SK-N-SH (cell line): ENCODE data around the gene CFAP210. TPM values are rescaled to one million over a fixed set of nuclear protein-coding genes. Genes with fewer than 3 reads are reported as not detected.
"Not testable (repeated sequence)": the region's sequence is repeated elsewhere in the genome, so short reads cannot be mapped to it uniquely, and the experiment has no call there.

Source experiments
- CTCF ChIA-PET: fragments of 300-600, 350-600 bp; formaldehyde crosslinking; extraction: SDS; loops from one replicate; lab custom pipeline; 2021; lab: Yijun Ruan, JAX
- POLR2A ChIA-PET: fragments of 350-600 bp; sonication (Branson Sonifier 250); formaldehyde crosslinking; extraction: SDS; loops from one replicate; lab custom pipeline; 2020; ENCODE audit warnings: antibody characterized with exemption, inconsistent platforms; lab: Yijun Ruan, JAX
- DNase-seq: peaks from one replicate; pipeline ENCODE4 v3.0.0; 2012
- H2AFZ ChIP-seq: fragments of 200-600 bp; sonication (generic); 2 replicates; pipeline ENCODE4 v1.8.1; 2016; ENCODE audit warnings: antibody characterized with exemption, mild to moderate bottlenecking, low read depth
- H3F3A ChIP-seq: fragments of 200-600 bp; sonication (generic); replicated peaks from 2 replicates; pipeline ENCODE3; 2016; ENCODE audit warnings: antibody characterized with exemption, mild to moderate bottlenecking; ENCODE audit not compliant: insufficient read depth
- H3K27ac ChIP-seq, 2 experiments: fragments of 200-500 bp in 1 of 2; fragments of 200-600 bp in 1 of 2; sonication (Bioruptor generic) in 1 of 2; sonication (generic), shearing (Covaris generic) in 1 of 2; 2 replicates each; pipeline versions ENCODE4 v1.5.1 to v1.6.1; 2014 to 2016; ENCODE audit warnings: low read depth in 2 of 2, inconsistent platforms in 1 of 2, low read length in 1 of 2, mild to moderate bottlenecking in 1 of 2, mixed read lengths in 1 of 2
- H3K27me3 ChIP-seq: fragments of 200-600 bp; sonication (generic), shearing (Covaris generic); 2 replicates; pipeline ENCODE4 v1.6.1; 2016; ENCODE audit warnings: mixed run types; ENCODE audit not compliant: insufficient read depth
- H3K36me3 ChIP-seq, 2 experiments: fragments of 200-500 bp in 1 of 2; fragments of 200-600 bp in 1 of 2; sonication (Bioruptor generic) in 1 of 2; sonication (generic) in 1 of 2; replicated peaks in 1 of 2; 2 replicates each; pipeline versions ENCODE3 to v1.5.1; 2014 to 2016; ENCODE audit warnings: low read length in 1 of 2, mild to moderate bottlenecking in 1 of 2; ENCODE audit not compliant: insufficient read depth in 2 of 2, control insufficient read depth in 1 of 2
- H3K4me1 ChIP-seq, 2 experiments: fragments of 200-500 bp in 1 of 2; fragments of 200-600 bp in 1 of 2; sonication (Bioruptor generic) in 1 of 2; sonication (generic), shearing (Covaris generic) in 1 of 2; 2 replicates each; pipeline versions ENCODE4 v1.5.1 to v1.6.1; 2014 to 2016; ENCODE audit warnings: low read depth in 1 of 2, low read length in 1 of 2, mixed run types in 1 of 2; ENCODE audit not compliant: insufficient read depth in 2 of 2, control insufficient read depth in 1 of 2
- H3K4me2 ChIP-seq: fragments of 200-600 bp; sonication (generic), shearing (Covaris generic); 2 replicates; pipeline ENCODE4 v1.6.1; 2017; ENCODE audit warnings: mixed run types
- H3K4me3 ChIP-seq, 2 experiments: fragments of 200-500 bp in 1 of 2; fragments of 200-600 bp in 1 of 2; sonication (Bioruptor generic) in 1 of 2; sonication (generic), shearing (Covaris generic) in 1 of 2; 2 replicates each; pipeline versions ENCODE4 v1.5.1 to v1.8.1; 2014 to 2016; ENCODE audit warnings: low read depth in 2 of 2, inconsistent platforms in 1 of 2, low read length in 1 of 2, mild to moderate bottlenecking in 1 of 2, mixed read lengths in 1 of 2, moderate library complexity in 1 of 2
- H3K79me2 ChIP-seq: fragments of 200-600 bp; sonication (generic); 2 replicates; pipeline ENCODE4 v1.8.1; 2017; ENCODE audit warnings: mild to moderate bottlenecking; ENCODE audit not compliant: insufficient read depth
- H3K9ac ChIP-seq: fragments of 200-600 bp; sonication (generic); 2 replicates; pipeline ENCODE4 v1.6.1; 2017; ENCODE audit warnings: mixed run types
- H3K9me2 ChIP-seq: fragments of 200-600 bp; sonication (generic); 2 replicates; pipeline ENCODE4 v1.6.1; 2017; ENCODE audit warnings: mixed run types
- H3K9me3 ChIP-seq: fragments of 200-600 bp; sonication (generic); 2 replicates; pipeline ENCODE4 v1.6.1; 2017; ENCODE audit warnings: mixed run types, mild to moderate bottlenecking, moderate library complexity
- H4K20me1 ChIP-seq: fragments of 200-600 bp; sonication (generic); 2 replicates; pipeline ENCODE4 v1.6.1; 2017; ENCODE audit warnings: mild to moderate bottlenecking, mixed run types; ENCODE audit not compliant: insufficient read depth
- MXI1 ChIP-seq: IDR thresholded peaks from 2 replicates; pipeline ENCODE4 v1.6.1; 2012; ENCODE audit warnings: mild to moderate bottlenecking, low read depth, low read length, improper control_type of control experiment
- TAF1 ChIP-seq: IDR thresholded peaks from 2 replicates; pipeline ENCODE4 v1.6.1; 2012; ENCODE audit warnings: low read depth, mild to moderate bottlenecking, low read length, moderate library complexity, borderline replicate concordance
- TEAD4 ChIP-seq: IDR thresholded peaks from 2 replicates; pipeline ENCODE4 v1.4.0; 2012; ENCODE audit warnings: mild to moderate bottlenecking, borderline replicate concordance; ENCODE audit not compliant: insufficient read depth
- WGBS: methylation state at CpG from one replicate; pipeline ENCODE4 v1.1.6; 2017; ENCODE audit warnings: low lambda C conversion rate; 5-methylcytosine and 5-hydroxymethylcytosine counted together
- polyA plus RNA-seq, 3 experiments: library from polyadenylated mRNA; depleted of rRNA; stranded (reverse); fragments of >200 nt; gene quantifications; 2 replicates each; pipeline ENCODE4 v1.2.3, GENCODE V29; 2012

CFAP210 gene
- polyA plus RNA-seq, 1 of the 3 experiments (the other 2 are of a cell fraction), result 0.03 TPM

GRCh38 chr2:169692718-169693117 lies 1.5 kb downstream of the CFAP210 start:
- Histone ChIP-seq H3K4me1 (peaks cover 5 to 7% of the 10 kb centered on the region in 2 experiments; a peak in 3 of 4 replicates), H2AFZ (no peak overlapping the region), H3K9ac (no peak overlapping the region), H3K4me2 (no peak overlapping the region), H3K9me3 (no peaks in the 10 kb centered on the region; the same call in 1 of the 2 replicates), H3K9me2 (no peaks in the 10 kb centered on the region), H3K79me2 (0 out of 2 replicates have a peak, but pooled peaks cover 8% of the 10 kb centered on the region), H3K36me3 (peaks cover 5 to 10% of the 10 kb centered on the region in 2 experiments), H3K4me3 (no peak overlapping the region), H3F3A (no peaks in the 10 kb centered on the region), H4K20me1 (no peaks in the 10 kb centered on the region), H3K27me3 (no peaks in the 10 kb centered on the region), H3K27ac (no peak overlapping the region)
- POLR2A ChIA-PET, result interaction anchor here (2.3 kb wide), 1 partner anchor 23 kb away, joined by 18 read pairs; no protein-coding TSS in a partner anchor
- CTCF ChIA-PET, result interaction anchor here (0.5 to 3.2 kb wide), 22 partner anchors 9 to 583 kb away, joined by 3 to 32 read pairs (median 6); partner anchors contain the start of genes KLHL23 and METTL5
- no peak for DNase-seq
- 46% methylated on average over 3 of the region's 3 CpGs for WGBS
- TF ChIP-seq MXI1 (no peak), TAF1 (no peak)

GRCh38 chr2:169690958-169691357 lies 3.2 kb downstream of the CFAP210 start:
- DNase-seq, result no peak
- POLR2A ChIA-PET, result no interaction called here
- H3K27me3 ChIP-seq, result no peaks in the 10 kb centered on the region
- WGBS, result 56% methylated on average over 1 of the region's 1 CpG
- no peaks in the 10 kb centered on the region; the same call in 1 of the 2 replicates for H3K9me3 ChIP-seq
- CTCF ChIA-PET, result interaction anchor here (1.8 kb wide), 1 partner anchor 19 kb away, joined by 4 read pairs; no protein-coding TSS in a partner anchor
- H3K9me2 ChIP-seq, result no peaks in the 10 kb centered on the region
- H3F3A ChIP-seq, result no peaks in the 10 kb centered on the region
- H3K4me2 ChIP-seq, result no peak overlapping the region
- no peak overlapping the region for H3K27ac ChIP-seq
- no peak for TF ChIP-seq TEAD4
- no peak for TF ChIP-seq MXI1
- TF ChIP-seq, all 33 proteins: peak for 0
- no peak overlapping the region for H2AFZ ChIP-seq
- H3K36me3 ChIP-seq, result no peaks in the 10 kb centered on the region
- H3K79me2 ChIP-seq, result 0 out of 2 replicates have a peak, but pooled peaks cover 8% of the 10 kb centered on the region
- peaks cover 5 to 7% of the 10 kb centered on the region in 2 experiments; a peak in 3 of 4 replicates for H3K4me1 ChIP-seq
- H4K20me1 ChIP-seq, result no peaks in the 10 kb centered on the region
- H3K9ac ChIP-seq, result no peak overlapping the region
- H3K4me3 ChIP-seq, result no peak overlapping the region

GRCh38 chr2:169687943-169688342 lies 6.3 kb downstream of the CFAP210 start:
- POLR2A ChIA-PET, result not testable (repeated sequence)

GRCh38 chr2:169686825-169687224 lies 7.4 kb downstream of the CFAP210 start:
- H3F3A ChIP-seq, CTCF ChIA-PET, H3K9ac ChIP-seq, H3K27ac ChIP-seq, DNase-seq, H3K4me1 ChIP-seq, H3K9me3 ChIP-seq, H3K36me3 ChIP-seq, H3K27me3 ChIP-seq, H4K20me1 ChIP-seq, H2AFZ ChIP-seq, H3K4me3 ChIP-seq, H3K79me2 ChIP-seq, POLR2A ChIA-PET, H3K4me2 ChIP-seq, H3K9me2 ChIP-seq: not testable (repeated sequence)
- 71% methylated on average over 4 of the region's 4 CpGs for WGBS

More at GRCh38 chr2:169687943-169688342, 6.3 kb downstream of the CFAP210 start:
- H2AFZ ChIP-seq, H4K20me1 ChIP-seq, H3K4me3 ChIP-seq, H3K9me3 ChIP-seq, H3K9me2 ChIP-seq, H3F3A ChIP-seq, H3K4me1 ChIP-seq, CTCF ChIA-PET, H3K36me3 ChIP-seq, H3K4me2 ChIP-seq, H3K79me2 ChIP-seq, H3K9ac ChIP-seq, DNase-seq, H3K27ac ChIP-seq, H3K27me3 ChIP-seq: not testable (repeated sequence)

- H3K9me3 ChIP-seq, H3K27me3 ChIP-seq, H3K36me3 ChIP-seq, H3K4me2 ChIP-seq, H3K4me3 ChIP-seq, H4K20me1 ChIP-seq, H3K4me1 ChIP-seq, H3K9me2 ChIP-seq, H3F3A ChIP-seq, POLR2A ChIA-PET, DNase-seq, H3K9ac ChIP-seq, H3K27ac ChIP-seq, H2AFZ ChIP-seq, H3K79me2 ChIP-seq: not testable (repeated sequence)
- CTCF ChIA-PET, result interaction anchor here (2.4 kb wide), 1 partner anchor 8 kb away, joined by 9 read pairs; the partner anchor contains the start of gene CFAP210
- WGBS, result 85% methylated on average over 2 of the region's 2 CpGs
These were observed 9.5 kb downstream of the CFAP210 start for GRCh38 chr2:169684712-169685111.
